ENCODE data around the gene RYR1. TPM values are rescaled to one million over a fixed set of nuclear protein-coding genes. Genes with fewer than 3 reads are reported as not detected.
"Not testable (repeated sequence)": the region's sequence is repeated elsewhere in the genome, so short reads cannot be mapped to it uniquely, and the experiment has no call there.

RYR1 gene
- total RNA-seq, 1 donor from 2014 or later: 0.03 TPM

DNA sequence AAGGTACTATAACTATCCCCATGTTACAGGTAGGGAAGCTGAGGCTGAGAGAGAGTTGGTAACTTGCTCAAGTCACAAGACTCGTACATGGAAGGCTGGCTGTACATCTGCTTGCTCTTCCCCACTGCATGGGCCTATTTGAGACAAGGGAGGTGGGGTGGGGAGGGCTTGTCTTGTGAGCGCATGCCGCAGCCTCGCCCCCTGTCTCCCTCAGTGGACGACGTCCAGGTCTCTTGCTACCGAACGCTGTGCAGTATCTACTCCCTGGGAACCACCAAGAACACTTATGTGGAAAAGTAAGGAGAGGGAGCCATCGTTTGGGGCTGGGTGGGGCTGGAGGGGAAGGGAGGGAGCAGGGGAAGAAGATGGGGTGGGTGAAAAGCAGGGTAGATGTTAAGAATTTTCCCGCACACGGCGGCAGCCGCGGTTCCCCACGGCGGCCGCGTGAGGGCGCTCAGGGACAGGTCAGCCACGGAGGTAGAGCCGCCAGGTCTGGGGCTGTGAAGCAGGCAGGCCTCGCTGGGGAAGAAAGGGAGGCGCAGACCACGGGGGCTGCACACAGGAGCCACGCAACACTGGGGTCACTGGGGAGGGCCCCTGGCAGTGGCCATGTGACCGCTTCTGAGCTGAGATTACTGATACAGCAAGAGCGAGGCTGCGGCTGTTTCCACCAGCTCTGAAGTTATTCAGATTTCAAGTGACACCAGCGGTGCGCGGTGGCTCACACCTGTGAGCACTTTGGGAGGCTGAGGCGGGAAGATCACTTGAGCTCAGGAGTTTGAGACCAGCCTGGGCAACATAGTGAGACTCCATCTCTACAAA is 81.5 kb downstream of the RYR1 start:
- H3K4me3 Mint-ChIP-seq (ENCODE audit: unreplicated experiment): no peak overlapping the region
- no peaks in the 10 kb centered on the region for H3K4me1 Mint-ChIP-seq (ENCODE audit: unreplicated experiment)
- no peaks in the 10 kb centered on the region for H3K36me3 Mint-ChIP-seq (ENCODE audit: unreplicated experiment)
- no peak for DNase-seq (ENCODE audit: extremely low spot score, unreplicated experiment)
- peaks cover 10% of the 10 kb centered on the region for H3K27me3 Mint-ChIP-seq (ENCODE audit: unreplicated experiment)
- H3K9me3 Mint-ChIP-seq (ENCODE audit: unreplicated experiment): no peaks in the 10 kb centered on the region
- TF ChIP-seq, protein P1, sequence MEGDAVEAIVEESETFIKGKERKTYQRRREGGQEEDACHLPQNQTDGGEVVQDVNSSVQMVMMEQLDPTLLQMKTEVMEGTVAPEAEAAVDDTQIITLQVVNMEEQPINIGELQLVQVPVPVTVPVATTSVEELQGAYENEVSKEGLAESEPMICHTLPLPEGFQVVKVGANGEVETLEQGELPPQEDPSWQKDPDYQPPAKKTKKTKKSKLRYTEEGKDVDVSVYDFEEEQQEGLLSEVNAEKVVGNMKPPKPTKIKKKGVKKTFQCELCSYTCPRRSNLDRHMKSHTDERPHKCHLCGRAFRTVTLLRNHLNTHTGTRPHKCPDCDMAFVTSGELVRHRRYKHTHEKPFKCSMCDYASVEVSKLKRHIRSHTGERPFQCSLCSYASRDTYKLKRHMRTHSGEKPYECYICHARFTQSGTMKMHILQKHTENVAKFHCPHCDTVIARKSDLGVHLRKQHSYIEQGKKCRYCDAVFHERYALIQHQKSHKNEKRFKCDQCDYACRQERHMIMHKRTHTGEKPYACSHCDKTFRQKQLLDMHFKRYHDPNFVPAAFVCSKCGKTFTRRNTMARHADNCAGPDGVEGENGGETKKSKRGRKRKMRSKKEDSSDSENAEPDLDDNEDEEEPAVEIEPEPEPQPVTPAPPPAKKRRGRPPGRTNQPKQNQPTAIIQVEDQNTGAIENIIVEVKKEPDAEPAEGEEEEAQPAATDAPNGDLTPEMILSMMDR (IDR thresholded peaks at IDR 0.05): peak; percentile 85
- H3K27ac Mint-ChIP-seq (ENCODE audit: unreplicated experiment): no peak overlapping the region

DNA sequence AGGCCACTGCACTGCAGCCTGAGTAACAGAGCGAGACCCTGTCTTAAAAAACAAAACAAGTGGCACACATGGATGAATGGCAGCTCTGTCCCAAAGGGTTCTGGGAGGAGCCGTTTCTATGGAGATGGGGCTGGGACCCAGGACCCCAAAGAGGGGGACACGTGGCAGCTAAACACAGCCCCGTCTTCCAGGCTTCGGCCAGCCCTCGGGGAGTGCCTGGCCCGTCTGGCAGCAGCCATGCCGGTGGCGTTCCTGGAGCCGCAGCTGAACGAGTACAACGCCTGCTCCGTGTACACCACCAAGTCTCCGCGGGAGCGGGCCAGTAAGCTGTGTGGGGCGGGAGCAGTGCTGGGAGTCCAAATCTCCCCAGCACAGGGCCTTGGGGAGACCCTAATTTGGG is 82.4 kb downstream of the RYR1 start:
- no peaks in the 10 kb centered on the region for H3K9me3 Mint-ChIP-seq (ENCODE audit: unreplicated experiment)
- DNase-seq (ENCODE audit: extremely low spot score, unreplicated experiment): no peak
- no peak overlapping the region for H3K4me3 Mint-ChIP-seq (ENCODE audit: unreplicated experiment)
- H3K4me1 Mint-ChIP-seq (ENCODE audit: unreplicated experiment): no peaks in the 10 kb centered on the region
- TF ChIP-seq, protein P1 (IDR thresholded peaks at IDR 0.05): no peak
- no peak overlapping the region for H3K27ac Mint-ChIP-seq (ENCODE audit: unreplicated experiment)
- peaks cover 9% of the 10 kb centered on the region for H3K27me3 Mint-ChIP-seq (ENCODE audit: unreplicated experiment)
- no peaks in the 10 kb centered on the region for H3K36me3 Mint-ChIP-seq (ENCODE audit: unreplicated experiment)

DNA sequence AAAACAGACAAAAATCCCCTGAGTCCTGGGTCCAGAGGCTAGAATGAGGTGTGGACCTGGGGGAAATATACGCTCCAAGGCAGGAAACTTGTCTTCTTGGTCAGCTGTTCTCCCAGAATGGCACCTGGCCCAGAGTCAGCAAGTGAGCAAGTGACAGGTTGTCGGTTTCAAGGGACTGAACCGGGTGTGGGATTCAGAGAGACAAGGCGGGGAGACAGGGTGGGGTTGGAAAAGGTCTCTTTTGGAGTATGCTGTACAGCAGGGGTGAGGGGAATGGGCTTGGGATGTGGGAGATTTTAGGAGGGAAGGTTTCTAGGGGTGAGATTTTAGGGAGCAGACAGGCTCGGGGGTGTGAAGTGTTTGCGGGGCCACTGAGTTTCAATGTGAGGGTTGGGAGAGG is 83.3 kb downstream of the RYR1 start:
- H3K27me3 Mint-ChIP-seq (ENCODE audit: unreplicated experiment): peaks cover 4% of the 10 kb centered on the region
- H3K4me3 Mint-ChIP-seq (ENCODE audit: unreplicated experiment): no peak overlapping the region
- H3K4me1 Mint-ChIP-seq (ENCODE audit: unreplicated experiment): no peaks in the 10 kb centered on the region
- DNase-seq (ENCODE audit: extremely low spot score, unreplicated experiment): no peak
- no peak overlapping the region for H3K27ac Mint-ChIP-seq (ENCODE audit: unreplicated experiment)
- no peaks in the 10 kb centered on the region for H3K36me3 Mint-ChIP-seq (ENCODE audit: unreplicated experiment)
- TF ChIP-seq, protein P1 (IDR thresholded peaks at IDR 0.05): no peak
- H3K9me3 Mint-ChIP-seq (ENCODE audit: unreplicated experiment): no peaks in the 10 kb centered on the region

DNA sequence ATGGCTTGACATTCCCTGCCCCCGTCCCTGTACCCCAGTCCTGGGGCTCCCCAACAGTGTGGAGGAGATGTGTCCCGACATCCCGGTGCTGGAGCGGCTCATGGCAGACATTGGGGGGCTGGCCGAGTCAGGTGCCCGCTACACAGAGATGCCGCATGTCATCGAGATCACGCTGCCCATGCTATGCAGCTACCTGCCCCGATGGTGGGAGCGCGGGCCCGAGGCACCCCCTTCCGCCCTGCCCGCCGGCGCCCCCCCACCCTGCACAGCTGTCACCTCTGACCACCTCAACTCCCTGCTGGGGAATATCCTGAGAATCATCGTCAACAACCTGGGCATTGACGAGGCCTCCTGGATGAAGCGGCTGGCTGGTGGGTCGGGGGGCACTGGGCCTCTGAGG is 83.8 kb downstream of the RYR1 start:
- TF ChIP-seq, protein P1 (IDR thresholded peaks at IDR 0.05): no peak

DNA sequence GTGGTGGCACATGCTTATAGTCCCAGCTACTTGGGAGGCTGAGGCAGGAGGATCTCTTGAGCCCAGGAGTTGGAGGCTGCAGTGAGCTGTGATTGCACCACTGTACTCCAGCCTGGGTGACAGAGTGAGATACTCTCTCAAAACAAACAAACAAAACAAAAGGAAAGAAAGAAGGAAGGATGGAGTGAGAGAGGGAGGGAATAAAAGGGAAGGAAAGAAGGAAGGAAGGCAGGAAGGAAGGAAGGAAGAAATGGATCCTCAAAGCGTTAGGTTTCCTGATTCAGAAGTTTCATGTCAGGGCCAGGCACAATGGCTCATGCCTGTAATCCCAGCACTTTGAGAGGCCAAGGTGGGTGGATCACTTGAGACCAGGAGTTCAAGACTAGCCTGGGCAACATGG is 84.5 kb downstream of the RYR1 start:
- DNase-seq (ENCODE audit: extremely low spot score, unreplicated experiment); H3K36me3 Mint-ChIP-seq (ENCODE audit: unreplicated experiment); H3K27me3 Mint-ChIP-seq (ENCODE audit: unreplicated experiment); H3K4me3 Mint-ChIP-seq (ENCODE audit: unreplicated experiment); H3K4me1 Mint-ChIP-seq (ENCODE audit: unreplicated experiment); H3K9me3 Mint-ChIP-seq (ENCODE audit: unreplicated experiment); H3K27ac Mint-ChIP-seq (ENCODE audit: unreplicated experiment): not testable (repeated sequence)

More for the DNA sequence above, 83.8 kb downstream of the RYR1 start:
- Mint-ChIP-seq H3K27ac (ENCODE audit: unreplicated experiment) (no peak overlapping the region), H3K9me3 (ENCODE audit: unreplicated experiment) (no peaks in the 10 kb centered on the region), H3K36me3 (ENCODE audit: unreplicated experiment) (no peaks in the 10 kb centered on the region), H3K27me3 (ENCODE audit: unreplicated experiment) (peaks cover 4% of the 10 kb centered on the region), H3K4me3 (ENCODE audit: unreplicated experiment) (no peak overlapping the region), H3K4me1 (ENCODE audit: unreplicated experiment) (no peaks in the 10 kb centered on the region)
- no peak for DNase-seq (ENCODE audit: extremely low spot score, unreplicated experiment)
